HCT116 (cell line): ENCODE results near the gene NT5C1A. TPM values are rescaled to one million over a fixed set of nuclear protein-coding genes. Genes with fewer than 3 reads are reported as not detected.
A peak's percentile ranks its signal among the peaks of the same experiment; 100 is the strongest.

Experiments used
- ATAC-seq: fragments of 200-7000 bp; cut with Tn5 transposase; 2 replicates; pipeline ENCODE4 v1.9.1; 2020; ENCODE audit warnings: mild to moderate bottlenecking, moderate library complexity
- BruUV-seq: library from RNA; stranded (reverse); fragments of 400-500 nt; replicated peaks from 2 replicates; lab custom pipeline; 2021; lab: Mats Ljungman, UMichigan
- CTCF ChIA-PET: fragments of 300-600 bp; sonication (Branson Sonifier 250); formaldehyde crosslinking; loops from one replicate; lab custom pipeline; 2021; ENCODE audit warnings: antibody characterized with exemption; lab: Charles Lee
- POLR2A ChIA-PET: fragments of 300-600, 350-600 bp; sonication (Branson Sonifier 250); formaldehyde crosslinking; loops from one replicate; lab custom pipeline; 2021; ENCODE audit warnings: antibody characterized with exemption; lab: Charles Lee
- RAD21 ChIA-PET, 2 experiments: fragments of 300-600 bp; sonication (Branson Sonifier 250); formaldehyde crosslinking; loops; one replicate each; lab custom pipeline; 2023; ENCODE audit warnings: low total read pairs in 2 of 2; ENCODE audit not compliant: uncharacterized antibody in 2 of 2, unreplicated experiment in 2 of 2, low non-redundant PET in 1 of 2; lab: Charles Lee
- DNase-seq: peaks from one replicate; pipeline ENCODE4 v3.0.0-alpha.2; 2010; ENCODE audit warnings: low read depth, low spot score
- H2AFZ ChIP-seq: fragments of 200-600 bp; shearing (Covaris generic), sonication (generic); 2 replicates; pipeline ENCODE4 v1.6.1; 2017; ENCODE audit warnings: low read depth, mixed run types, mixed read lengths, antibody characterized with exemption, low read length; ENCODE audit not compliant: poor library complexity, severe bottlenecking
- H3K27ac ChIP-seq: 2 replicates; pipeline ENCODE4 v1.5.1; 2012; ENCODE audit warnings: low read depth, low read length
- H3K27me3 ChIP-seq: fragments of 200-600 bp; sonication (generic); 2 replicates; pipeline ENCODE4 v1.6.1; 2016; ENCODE audit warnings: mixed run types, low read length, mixed read lengths; ENCODE audit not compliant: insufficient read depth
- H3K36me3 ChIP-seq, 2 experiments: fragments of 200-500 bp in 1 of 2; fragments of 200-600 bp in 1 of 2; sonication (Bioruptor generic) in 1 of 2; sonication (generic) in 1 of 2; 2 replicates each; pipeline versions ENCODE4 v1.5.1 to v1.6.1; 2014 to 2016; ENCODE audit warnings: low read length in 2 of 2, inconsistent platforms in 1 of 2, mixed read lengths in 1 of 2, mixed run types in 1 of 2; ENCODE audit not compliant: insufficient read depth in 2 of 2, control insufficient read depth in 1 of 2
- H3K4me1 ChIP-seq, 2 experiments: fragments of 200-600 bp in 1 of 2; sonication (generic) in 1 of 2; 2 replicates each; pipeline versions ENCODE4 v1.5.1 to v1.6.1; 2012 to 2017; ENCODE audit warnings: low read length in 2 of 2, inconsistent platforms in 1 of 2, mild to moderate bottlenecking in 1 of 2, mixed read lengths in 1 of 2, mixed run types in 1 of 2, moderate library complexity in 1 of 2; ENCODE audit not compliant: insufficient read depth in 2 of 2, control insufficient read depth in 1 of 2
- H3K4me2 ChIP-seq: fragments of 200-600 bp; sonication (generic); 2 replicates; pipeline ENCODE4 v1.6.1; 2017; ENCODE audit warnings: mixed run types, low read length, mixed read lengths
- H3K4me3 ChIP-seq, 2 experiments: fragments of 200-600 bp in 1 of 2; sonication (generic) in 1 of 2; replicated peaks in 1 of 2; 2 replicates each; pipeline ENCODE4 v1.5.1; 2011 to 2016; ENCODE audit warnings: low read length in 2 of 2, control low read depth in 1 of 2, low read depth in 1 of 2, mild to moderate bottlenecking in 1 of 2, mixed read lengths in 1 of 2, mixed run types in 1 of 2
- H3K79me2 ChIP-seq: fragments of 200-600 bp; sonication (generic); 2 replicates; pipeline ENCODE4 v1.6.1; 2017; ENCODE audit warnings: mild to moderate bottlenecking, mixed run types, low read length, moderate library complexity, mixed read lengths; ENCODE audit not compliant: insufficient read depth
- H3K9ac ChIP-seq: fragments of 200-600 bp; sonication (generic); 2 replicates; pipeline ENCODE4 v1.6.1; 2016; ENCODE audit warnings: low read length, mixed read lengths
- H3K9me2 ChIP-seq: fragments of 200-600 bp; sonication (generic), shearing (Covaris generic); 2 replicates; pipeline ENCODE4 v1.6.1; 2017; ENCODE audit warnings: mixed run types, mild to moderate bottlenecking, moderate library complexity; ENCODE audit not compliant: insufficient read depth
- H3K9me3 ChIP-seq, 2 experiments: fragments of 200-500 bp in 1 of 2; fragments of 200-600 bp in 1 of 2; sonication (Bioruptor generic) in 1 of 2; sonication (generic) in 1 of 2; 2 replicates each; pipeline ENCODE4 v1.6.1; 2014 to 2017; ENCODE audit warnings: low read length in 2 of 2, mixed read lengths in 2 of 2, inconsistent platforms in 1 of 2, low read depth in 1 of 2, mild to moderate bottlenecking in 1 of 2, mixed run types in 1 of 2, moderate library complexity in 1 of 2; ENCODE audit not compliant: control insufficient read depth in 1 of 2, insufficient read depth in 1 of 2
- H4K20me1 ChIP-seq: fragments of 200-600 bp; sonication (generic), shearing (Covaris generic); 2 replicates; pipeline ENCODE4 v1.6.1; 2017; ENCODE audit warnings: mixed run types, mild to moderate bottlenecking, moderate library complexity; ENCODE audit not compliant: insufficient read depth
- CBX3 ChIP-seq: IDR thresholded peaks from 2 replicates; pipeline ENCODE4 v1.6.1; 2012; ENCODE audit warnings: low read depth
- CEBPB ChIP-seq: IDR thresholded peaks from 2 replicates; pipeline ENCODE4 v1.6.1; 2012; ENCODE audit warnings: low read depth
- EGR1 ChIP-seq: IDR thresholded peaks from 2 replicates; pipeline ENCODE4 v1.6.1; 2012; ENCODE audit warnings: low read depth
- EZH2 ChIP-seq: fragments of 200-600 bp; sonication (generic); IDR thresholded peaks from 2 replicates; pipeline ENCODE4 v1.6.1; 2017; ENCODE audit warnings: antibody characterized with exemption, mixed run types
- JUND ChIP-seq: IDR thresholded peaks from 2 replicates; pipeline ENCODE4 v1.6.1; 2012
- POLR2AphosphoS5 ChIP-seq: IDR thresholded peaks from 2 replicates; pipeline ENCODE4 v1.6.1; 2011; ENCODE audit warnings: mild to moderate bottlenecking, low read depth, low read length, moderate library complexity
- RAD21 ChIP-seq: IDR thresholded peaks from 2 replicates; pipeline ENCODE4 v1.6.1; 2012; ENCODE audit warnings: low read depth, mild to moderate bottlenecking
- SIN3A ChIP-seq: IDR thresholded peaks from 2 replicates; pipeline ENCODE4 v1.6.1; 2012; ENCODE audit warnings: low read depth
- SP1 ChIP-seq: IDR thresholded peaks from 2 replicates; pipeline ENCODE4 v1.6.1; 2012; ENCODE audit warnings: low read depth
- SRF ChIP-seq: IDR thresholded peaks from 2 replicates; pipeline ENCODE4 v1.6.1; 2012; ENCODE audit warnings: low read depth
- YY1 ChIP-seq: IDR thresholded peaks from 2 replicates; pipeline ENCODE4 v1.6.1; 2011; ENCODE audit warnings: low read length, low read depth, moderate library complexity, mild to moderate bottlenecking; ENCODE audit not compliant: insufficient replicate concordance; ENCODE audit errors: extremely low read depth
- ZFX ChIP-seq: fragments of 450-650 bp; IDR thresholded peaks from 2 replicates; pipeline ENCODE4 v1.6.1; 2017
- ZNF274 ChIP-seq: fragments of 200-500 bp; sonication (Bioruptor generic); IDR thresholded peaks from 2 replicates; pipeline ENCODE4 v1.6.1; 2014; ENCODE audit warnings: mild to moderate bottlenecking, low read depth, low read length, inconsistent platforms
- intact Hi-C: fragments of 100-400 bp; cut with micrococcal nuclease; formaldehyde crosslinking; loops from 2 replicates; pipeline ENCODE4 v1.10.0; 2022
- total RNA-seq: library from RNA; stranded (reverse); gene quantifications from one replicate; pipeline ENCODE4 v1.2.1, GENCODE V29; 2021; ENCODE audit not compliant: unreplicated experiment
- TF ChIP-seq, protein P1 (sequence below): IDR thresholded peaks from 2 replicates; pipeline ENCODE4 v1.6.1; 2012

NT5C1A gene
- total RNA-seq, 1 experiment from 2014 or later: not detected

GRCh38 chr1:39691383-39692151, 19.7 kb upstream of the NT5C1A start, which contains the start of gene HPCAL4:
HPCAL4 (minus strand) TSS chr1:39691433; CDS start chr1:39684603, 6,830 bp downstream.
- Histone ChIP-seq H3K27me3 (0 out of 2 replicates have a peak, but pooled peaks cover 4% of the 10 kb centered on the region), H2AFZ (peak within 1 kb of the TSS; percentile 82), H3K27ac (no peak within 1 kb of the TSS; the same call in 1 of the 2 replicates), H3K36me3 (no peaks in the 10 kb centered on the region), H3K9me2 (no peaks in the 10 kb centered on the region), H3K4me1 (peaks cover 3 to 20% of the 10 kb centered on the region in 2 experiments; a peak in 2 of 4 replicates), H3K4me3 (peak within 1 kb of the TSS; percentile 48 to 59), H3K9me3 (no peaks in the 10 kb centered on the region), H4K20me1 (no peaks in the 10 kb centered on the region), H3K79me2 (no peaks in the 10 kb centered on the region), H3K4me2 (peak within 1 kb of the TSS; percentile 88), H3K9ac (peak within 1 kb of the TSS; percentile 44)
- no peak for TF ChIP-seq SP1
- no peak for TF ChIP-seq ZFX
- TF ChIP-seq, protein P1, sequence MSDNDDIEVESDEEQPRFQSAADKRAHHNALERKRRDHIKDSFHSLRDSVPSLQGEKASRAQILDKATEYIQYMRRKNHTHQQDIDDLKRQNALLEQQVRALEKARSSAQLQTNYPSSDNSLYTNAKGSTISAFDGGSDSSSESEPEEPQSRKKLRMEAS: no peak; the same call in 1 of the 2 replicates
- no peak for TF ChIP-seq RAD21
- no peak for TF ChIP-seq EZH2
- TF ChIP-seq SRF: no peak
- TF ChIP-seq ZNF274: no peak
- TF ChIP-seq EGR1: no peak
- no peak for TF ChIP-seq JUND
- TF ChIP-seq YY1: no peak
- no peak for TF ChIP-seq CEBPB
- TF ChIP-seq SIN3A: no peak
- no peak for TF ChIP-seq POLR2AphosphoS5
- TF ChIP-seq CBX3: no peak
- intact Hi-C loops: no loop called here
- ChIA-PET POLR2A (interaction anchor here (0.8 kb wide), 1 partner anchor 10 kb away, joined by 3 read pairs; no protein-coding TSS in a partner anchor), CTCF (interaction anchor here (1.0 to 1.5 kb wide), 4 partner anchors 10 to 85 kb away, joined by 5 to 10 read pairs (median 6); no protein-coding TSS in a partner anchor), RAD21 (no interaction called here)
- BruUV-seq: no TSS peak
- ATAC-seq (peak; percentile 100), DNase-seq (peak; percentile 74)
